HepG2 (cell line): ENCODE results near the gene RDH11. TPM values are rescaled to one million over a fixed set of nuclear protein-coding genes. Genes with fewer than 3 reads are reported as not detected.

Experiments
- FOXK1 ChIP-seq: sonication (generic); formaldehyde crosslinking; IDR thresholded peaks from 2 replicates; pipeline ENCODE4 v1.4.0; 2020; ENCODE audit warnings: low read depth, missing genetic modification reagents, borderline replicate concordance
- KAT8 ChIP-seq: IDR thresholded peaks from 2 replicates; pipeline ENCODE4 v1.6.1; 2016; ENCODE audit warnings: missing genetic modification reagents, missing compliant biosample characterization
- KDM5B ChIP-seq: sonication (generic); formaldehyde crosslinking; IDR thresholded peaks from 2 replicates; pipeline ENCODE4 v1.4.0; 2020; ENCODE audit warnings: missing genetic modification reagents, mild to moderate bottlenecking, borderline replicate concordance
- RAD51 ChIP-seq: fragments of 450-650 bp; IDR thresholded peaks from 2 replicates; pipeline ENCODE4 v1.6.1; 2016; ENCODE audit warnings: borderline replicate concordance
- SAP130 ChIP-seq: IDR thresholded peaks from 2 replicates; pipeline ENCODE4 v1.6.1; 2016; ENCODE audit warnings: low read depth
- SP4 ChIP-seq: sonication (generic); formaldehyde crosslinking; IDR thresholded peaks from 2 replicates; pipeline ENCODE4 v1.8.1; 2023; ENCODE audit warnings: mild to moderate bottlenecking, missing genetic modification reagents
- SP5 ChIP-seq: IDR thresholded peaks from 2 replicates; pipeline ENCODE4 v1.6.1; 2016; ENCODE audit warnings: low read depth, borderline replicate concordance
- STAG1 ChIP-seq: sonication (generic); formaldehyde crosslinking; IDR thresholded peaks from 2 replicates; pipeline ENCODE4 v1.4.0; 2020; ENCODE audit warnings: missing genetic modification reagents
- ZNF207 ChIP-seq: fragments of 450-650 bp; IDR thresholded peaks from 2 replicates; pipeline ENCODE4 v1.6.1; 2016; ENCODE audit warnings: antibody characterized with exemption, borderline replicate concordance
- ZNF343 ChIP-seq: sonication (generic); formaldehyde crosslinking; IDR thresholded peaks from 2 replicates; pipeline ENCODE4 v1.4.0; 2020; ENCODE audit warnings: mild to moderate bottlenecking, missing genetic modification reagents
- ZNF441 ChIP-seq: sonication (generic); formaldehyde crosslinking; IDR thresholded peaks from 2 replicates; pipeline ENCODE4 v1.7.0; 2021; ENCODE audit warnings: missing genetic modification reagents, borderline replicate concordance
- ZNF549 ChIP-seq: sonication (generic); formaldehyde crosslinking; IDR thresholded peaks from 2 replicates; pipeline ENCODE4 v1.5.0; 2020; ENCODE audit warnings: missing genetic modification reagents
- ZNF615 ChIP-seq: sonication (generic); formaldehyde crosslinking; IDR thresholded peaks from 2 replicates; pipeline ENCODE4 v1.5.0; 2020; ENCODE audit warnings: mild to moderate bottlenecking, missing genetic modification reagents, borderline replicate concordance
- ZNF674 ChIP-seq: sonication (generic); formaldehyde crosslinking; IDR thresholded peaks from 2 replicates; pipeline ENCODE4 v1.5.0; 2020; ENCODE audit warnings: low read depth, mild to moderate bottlenecking, missing genetic modification reagents
- ZNF83 ChIP-seq: sonication (generic); formaldehyde crosslinking; IDR thresholded peaks from 2 replicates; pipeline ENCODE4 v1.4.0; 2020; ENCODE audit warnings: missing genetic modification reagents, mild to moderate bottlenecking, borderline replicate concordance
- polyA plus RNA-seq, 8 experiments: library from polyadenylated mRNA; depleted of rRNA in 3 of 8; stranded (reverse) in 7 of 8; unstranded in 1 of 8; fragments of >200 nt; fragmentation: Illumina TruSeq in 4 of 8; extraction: Trizol in 4 of 8; gene quantifications; 2 replicates each; pipeline versions ENCODE4 v1.2.1 to v1.2.3, GENCODE V29; 2011 to 2016; ENCODE audit warnings: low read depth in 4 of 8, missing spikeins in 1 of 8, mixed read lengths in 1 of 8; ENCODE audit not compliant: insufficient read depth in 1 of 8
- total RNA-seq, 5 experiments: library from RNA; depleted of rRNA; stranded (reverse); fragments of >200 nt; fragmentation: Illumina TruSeq; extraction: Trizol; gene quantifications; 2 replicates each; pipeline ENCODE4 v1.2.3, GENCODE V29; 2016; ENCODE audit warnings: low read depth in 1 of 5
- TF ChIP-seq, protein P1 (sequence below): sonication (generic); formaldehyde crosslinking; IDR thresholded peaks from 2 replicates; pipeline ENCODE4 v1.4.0; 2020; ENCODE audit warnings: missing genetic modification reagents
- TF ChIP-seq, protein P2 (sequence below): IDR thresholded peaks from 2 replicates; pipeline ENCODE4 v1.6.1; 2016; ENCODE audit warnings: missing genetic modification reagents, missing compliant biosample characterization
- TF ChIP-seq, protein P3 (sequence below): sonication (generic); formaldehyde crosslinking; IDR thresholded peaks from 2 replicates; pipeline ENCODE4 v1.8.1; 2023; ENCODE audit warnings: mild to moderate bottlenecking, missing genetic modification reagents, borderline replicate concordance
- TF ChIP-seq, protein P4 (sequence below): sonication (generic); formaldehyde crosslinking; conservative IDR thresholded peaks from 2 replicates; pipeline ENCODE4 v1.4.0; 2020; ENCODE audit warnings: missing genetic modification reagents
- TF ChIP-seq, protein P5 (sequence below): IDR thresholded peaks from 2 replicates; pipeline ENCODE4 v1.6.1; 2016; ENCODE audit warnings: missing compliant biosample characterization, missing genetic modification reagents, borderline replicate concordance

Gene RDH11
- total and polyA plus RNA-seq, 2 of the 13 experiments (the other 11 are each of a cell fraction or from before 2014, with no cell fraction given): 106 to 131 TPM

DNA sequence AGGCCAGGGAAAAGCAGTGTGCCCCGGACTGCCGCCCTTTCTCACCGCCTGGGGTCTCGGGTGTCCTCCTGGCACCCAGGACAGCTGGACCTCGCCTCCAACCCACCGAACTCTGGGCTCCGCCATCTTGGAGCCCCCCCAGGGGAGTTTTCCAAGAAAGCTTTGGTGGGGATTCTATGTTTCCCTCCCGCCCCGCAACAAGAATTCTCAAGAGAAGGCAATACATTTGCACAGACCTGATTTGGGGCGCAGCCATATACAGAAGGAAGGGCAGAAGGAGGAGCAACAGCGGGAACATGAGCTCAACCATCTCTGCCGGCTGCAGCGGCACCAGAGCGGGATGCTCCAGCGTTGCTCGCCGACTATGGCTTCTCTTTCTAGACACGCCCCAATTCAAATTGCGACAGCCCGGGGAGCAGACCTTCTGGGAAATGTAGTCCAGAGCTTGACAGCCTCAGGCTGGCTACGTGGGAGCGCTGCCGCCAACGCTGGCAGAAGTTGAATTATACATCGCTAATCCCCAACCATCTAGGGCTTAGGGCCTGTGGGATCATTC is at the start of gene RDH11 (continued):
- TF ChIP-seq, protein P1, sequence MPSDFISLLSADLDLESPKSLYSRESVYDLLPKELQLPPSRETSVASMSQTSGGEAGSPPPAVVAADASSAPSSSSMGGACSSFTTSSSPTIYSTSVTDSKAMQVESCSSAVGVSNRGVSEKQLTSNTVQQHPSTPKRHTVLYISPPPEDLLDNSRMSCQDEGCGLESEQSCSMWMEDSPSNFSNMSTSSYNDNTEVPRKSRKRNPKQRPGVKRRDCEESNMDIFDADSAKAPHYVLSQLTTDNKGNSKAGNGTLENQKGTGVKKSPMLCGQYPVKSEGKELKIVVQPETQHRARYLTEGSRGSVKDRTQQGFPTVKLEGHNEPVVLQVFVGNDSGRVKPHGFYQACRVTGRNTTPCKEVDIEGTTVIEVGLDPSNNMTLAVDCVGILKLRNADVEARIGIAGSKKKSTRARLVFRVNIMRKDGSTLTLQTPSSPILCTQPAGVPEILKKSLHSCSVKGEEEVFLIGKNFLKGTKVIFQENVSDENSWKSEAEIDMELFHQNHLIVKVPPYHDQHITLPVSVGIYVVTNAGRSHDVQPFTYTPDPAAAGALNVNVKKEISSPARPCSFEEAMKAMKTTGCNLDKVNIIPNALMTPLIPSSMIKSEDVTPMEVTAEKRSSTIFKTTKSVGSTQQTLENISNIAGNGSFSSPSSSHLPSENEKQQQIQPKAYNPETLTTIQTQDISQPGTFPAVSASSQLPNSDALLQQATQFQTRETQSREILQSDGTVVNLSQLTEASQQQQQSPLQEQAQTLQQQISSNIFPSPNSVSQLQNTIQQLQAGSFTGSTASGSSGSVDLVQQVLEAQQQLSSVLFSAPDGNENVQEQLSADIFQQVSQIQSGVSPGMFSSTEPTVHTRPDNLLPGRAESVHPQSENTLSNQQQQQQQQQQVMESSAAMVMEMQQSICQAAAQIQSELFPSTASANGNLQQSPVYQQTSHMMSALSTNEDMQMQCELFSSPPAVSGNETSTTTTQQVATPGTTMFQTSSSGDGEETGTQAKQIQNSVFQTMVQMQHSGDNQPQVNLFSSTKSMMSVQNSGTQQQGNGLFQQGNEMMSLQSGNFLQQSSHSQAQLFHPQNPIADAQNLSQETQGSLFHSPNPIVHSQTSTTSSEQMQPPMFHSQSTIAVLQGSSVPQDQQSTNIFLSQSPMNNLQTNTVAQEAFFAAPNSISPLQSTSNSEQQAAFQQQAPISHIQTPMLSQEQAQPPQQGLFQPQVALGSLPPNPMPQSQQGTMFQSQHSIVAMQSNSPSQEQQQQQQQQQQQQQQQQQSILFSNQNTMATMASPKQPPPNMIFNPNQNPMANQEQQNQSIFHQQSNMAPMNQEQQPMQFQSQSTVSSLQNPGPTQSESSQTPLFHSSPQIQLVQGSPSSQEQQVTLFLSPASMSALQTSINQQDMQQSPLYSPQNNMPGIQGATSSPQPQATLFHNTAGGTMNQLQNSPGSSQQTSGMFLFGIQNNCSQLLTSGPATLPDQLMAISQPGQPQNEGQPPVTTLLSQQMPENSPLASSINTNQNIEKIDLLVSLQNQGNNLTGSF (CRISPR knock-in tag): no peak
- TF ChIP-seq ZNF207: no peak
- no peak for TF ChIP-seq ZNF549 (CRISPR knock-in tag)
- TF ChIP-seq FOXK1 (CRISPR knock-in tag): peak; percentile 58; the same call in 1 of the 2 replicates
- TF ChIP-seq SAP130 (CRISPR knock-in tag): peak; percentile 92
- TF ChIP-seq, protein P2, sequence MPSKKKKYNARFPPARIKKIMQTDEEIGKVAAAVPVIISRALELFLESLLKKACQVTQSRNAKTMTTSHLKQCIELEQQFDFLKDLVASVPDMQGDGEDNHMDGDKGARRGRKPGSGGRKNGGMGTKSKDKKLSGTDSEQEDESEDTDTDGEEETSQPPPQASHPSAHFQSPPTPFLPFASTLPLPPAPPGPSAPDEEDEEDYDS (CRISPR knock-in tag): peak; percentile 77; the same call in 1 of the 2 replicates
- 0 out of 2 replicates have a peak, but pooled peaks have one; percentile 5 for TF ChIP-seq ZNF615 (CRISPR knock-in tag)
- TF ChIP-seq ZNF83 (CRISPR knock-in tag): no peak
- TF ChIP-seq KDM5B (CRISPR knock-in tag): peak; percentile 36; the same call in 1 of the 2 replicates
- no peak for TF ChIP-seq STAG1 (CRISPR knock-in tag)
- no peak for TF ChIP-seq ZNF441 (CRISPR knock-in tag)
- TF ChIP-seq KAT8 (CRISPR knock-in tag): peak; percentile 75; the same call in 1 of the 2 replicates
- TF ChIP-seq ZNF343 (CRISPR knock-in tag): 0 out of 2 replicates have a peak, but pooled peaks have one; percentile 40
- peak; percentile 13; the same call in 1 of the 2 replicates for TF ChIP-seq SP4 (CRISPR knock-in tag)
- TF ChIP-seq, protein P3, sequence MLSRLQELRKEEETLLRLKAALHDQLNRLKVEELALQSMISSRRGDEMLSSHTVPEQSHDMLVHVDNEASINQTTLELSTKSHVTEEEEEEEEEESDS (CRISPR knock-in tag): peak; percentile 91; the same call in 1 of the 2 replicates
- TF ChIP-seq, protein P4, sequence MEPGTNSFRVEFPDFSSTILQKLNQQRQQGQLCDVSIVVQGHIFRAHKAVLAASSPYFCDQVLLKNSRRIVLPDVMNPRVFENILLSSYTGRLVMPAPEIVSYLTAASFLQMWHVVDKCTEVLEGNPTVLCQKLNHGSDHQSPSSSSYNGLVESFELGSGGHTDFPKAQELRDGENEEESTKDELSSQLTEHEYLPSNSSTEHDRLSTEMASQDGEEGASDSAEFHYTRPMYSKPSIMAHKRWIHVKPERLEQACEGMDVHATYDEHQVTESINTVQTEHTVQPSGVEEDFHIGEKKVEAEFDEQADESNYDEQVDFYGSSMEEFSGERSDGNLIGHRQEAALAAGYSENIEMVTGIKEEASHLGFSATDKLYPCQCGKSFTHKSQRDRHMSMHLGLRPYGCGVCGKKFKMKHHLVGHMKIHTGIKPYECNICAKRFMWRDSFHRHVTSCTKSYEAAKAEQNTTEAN (CRISPR knock-in tag): no peak
- TF ChIP-seq, protein P5, sequence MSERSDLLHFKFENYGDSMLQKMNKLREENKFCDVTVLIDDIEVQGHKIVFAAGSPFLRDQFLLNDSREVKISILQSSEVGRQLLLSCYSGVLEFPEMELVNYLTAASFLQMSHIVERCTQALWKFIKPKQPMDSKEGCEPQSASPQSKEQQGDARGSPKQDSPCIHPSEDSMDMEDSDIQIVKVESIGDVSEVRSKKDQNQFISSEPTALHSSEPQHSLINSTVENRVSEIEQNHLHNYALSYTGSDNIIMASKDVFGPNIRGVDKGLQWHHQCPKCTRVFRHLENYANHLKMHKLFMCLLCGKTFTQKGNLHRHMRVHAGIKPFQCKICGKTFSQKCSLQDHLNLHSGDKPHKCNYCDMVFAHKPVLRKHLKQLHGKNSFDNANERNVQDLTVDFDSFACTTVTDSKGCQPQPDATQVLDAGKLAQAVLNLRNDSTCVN: 0 out of 2 replicates have a peak, but pooled peaks have one; percentile 27
- no peak for TF ChIP-seq ZNF674 (CRISPR knock-in tag)
- no peak for TF ChIP-seq RAD51
- TF ChIP-seq SP5: peak; percentile 58
